Measurements from ENCODE around the gene GTPBP1. TPM values are rescaled to one million over a fixed set of nuclear protein-coding genes. Genes with fewer than 3 reads are reported as not detected.

Gene GTPBP1
- polyA plus RNA-seq, 1 experiment = 31.1 TPM

- CTCF ChIA-PET = interaction anchor here (0.8 to 4.7 kb wide), 4 partner anchors 10 to 17 kb away, joined by 5 to 29 read pairs (median 12); no protein-coding TSS in a partner anchor
- peaks cover 49% of the 10 kb centered on the region for H3K36me3 ChIP-seq (ENCODE audit: control insufficient read depth, insufficient read depth, low read length)
- DNase-seq (ENCODE audit: low read depth) = no peak
Observed at GRCh38 chr22:38735126-38735464, 29.4 kb downstream of the GTPBP1 start.

GRCh38 chr22:38735465-38736256, 29.9 kb downstream of the GTPBP1 start:
- DNase-seq (ENCODE audit: low read depth) = no peak
- ChIA-PET CTCF (interaction anchor here (0.8 to 4.7 kb wide), 4 partner anchors 11 to 18 kb away, joined by 5 to 29 read pairs (median 12); no protein-coding TSS in a partner anchor), POLR2A (no interaction called here)
- H3K27me3 ChIP-seq (ENCODE audit: control insufficient read depth, insufficient read depth, low read length) = no peaks in the 10 kb centered on the region
- H3K4me3 ChIP-seq (ENCODE audit: low read depth, low read length) = no peak overlapping the region
- peaks cover 48% of the 10 kb centered on the region for H3K36me3 ChIP-seq (ENCODE audit: control insufficient read depth, insufficient read depth, low read length)
- TF ChIP-seq CTCF (IDR thresholded peaks at IDR 0.05; ENCODE audit: insufficient read depth, low read depth, low read length) = no peak

More at GRCh38 chr22:38735126-38735464, 29.4 kb downstream of the GTPBP1 start:
- Histone ChIP-seq H3K27me3 (ENCODE audit: control insufficient read depth, insufficient read depth, low read length) (no peaks in the 10 kb centered on the region), H3K4me3 (ENCODE audit: low read depth, low read length) (no peak overlapping the region)
- TF ChIP-seq CTCF (IDR thresholded peaks at IDR 0.05; ENCODE audit: insufficient read depth, low read depth, low read length) = no peak
- POLR2A ChIA-PET = no interaction called here

- Histone ChIP-seq H3K27me3 (ENCODE audit: control insufficient read depth, insufficient read depth, low read length) (no peaks in the 10 kb centered on the region), H3K4me3 (ENCODE audit: low read depth, low read length) (no peak overlapping the region), H3K36me3 (ENCODE audit: control insufficient read depth, insufficient read depth, low read length) (peaks cover 49% of the 10 kb centered on the region)
- ChIA-PET CTCF (interaction anchor here (1.4 to 4.7 kb wide), 2 partner anchors 11 kb away, joined by 5 to 29 read pairs; no protein-coding TSS in a partner anchor), POLR2A (no interaction called here)
- no peak for TF ChIP-seq CTCF (IDR thresholded peaks at IDR 0.05; ENCODE audit: insufficient read depth, low read depth, low read length)
- no peak for DNase-seq (ENCODE audit: low read depth)
Observed at GRCh38 chr22:38736257-38736570, 30.5 kb downstream of the GTPBP1 start.

GRCh38 chr22:38737302-38738060, 31.7 kb downstream of the GTPBP1 start:
- TF ChIP-seq CTCF (IDR thresholded peaks at IDR 0.05; ENCODE audit: insufficient read depth, low read depth, low read length) = no peak

GRCh38 chr22:38738475-38739070, 32.8 kb downstream of the GTPBP1 start:
- TF ChIP-seq CTCF (IDR thresholded peaks at IDR 0.05; ENCODE audit: insufficient read depth, low read depth, low read length) = no peak
- no peak overlapping the region for H3K4me3 ChIP-seq (ENCODE audit: low read depth, low read length)
- no peak for DNase-seq (ENCODE audit: low read depth)
- ChIA-PET POLR2A (no interaction called here), CTCF (no interaction called here)
- H3K27me3 ChIP-seq (ENCODE audit: control insufficient read depth, insufficient read depth, low read length) = no peaks in the 10 kb centered on the region
- H3K36me3 ChIP-seq (ENCODE audit: control insufficient read depth, insufficient read depth, low read length) = peaks cover 47% of the 10 kb centered on the region

More at GRCh38 chr22:38737302-38738060, 31.7 kb downstream of the GTPBP1 start:
- H3K36me3 ChIP-seq (ENCODE audit: control insufficient read depth, insufficient read depth, low read length) = peaks cover 49% of the 10 kb centered on the region
- H3K4me3 ChIP-seq (ENCODE audit: low read depth, low read length) = no peak overlapping the region
- CTCF ChIA-PET = interaction anchor here (0.9 kb wide), 1 partner anchor 15 kb away, joined by 4 read pairs; no protein-coding TSS in a partner anchor
- POLR2A ChIA-PET = no interaction called here
- no peaks in the 10 kb centered on the region for H3K27me3 ChIP-seq (ENCODE audit: control insufficient read depth, insufficient read depth, low read length)
- DNase-seq (ENCODE audit: low read depth) = no peak
